ENCODE measurements around the gene DNAH7.
"Not testable (repeated sequence)": the region's sequence is repeated elsewhere in the genome, so short reads cannot be mapped to it uniquely, and the experiment has no call there.

DNAH7 gene

GRCh38 chr2:195959341-195959740 lies 109.3 kb downstream of the DNAH7 start:
- no peak for DNase-seq

GRCh38 chr2:195956725-195957124 lies 111.9 kb downstream of the DNAH7 start:
- DNase-seq = no peak

GRCh38 chr2:195945056-195945455 lies 123.6 kb downstream of the DNAH7 start:
- DNase-seq = no peak

GRCh38 chr2:195937176-195937575 lies 131.5 kb downstream of the DNAH7 start:
- no peak for DNase-seq

GRCh38 chr2:195934484-195934883 lies 134.2 kb downstream of the DNAH7 start:
- DNase-seq = no peak

GRCh38 chr2:195929531-195929930 lies 139.1 kb downstream of the DNAH7 start:
- DNase-seq = no peak

- no peak for DNase-seq
Measured at GRCh38 chr2:195925120-195925519, 143.5 kb downstream of the DNAH7 start.

GRCh38 chr2:195923889-195924288 lies 144.7 kb downstream of the DNAH7 start:
- DNase-seq = no peak

- not testable (repeated sequence) for DNase-seq
Measured at GRCh38 chr2:195917021-195917600, 151.5 kb downstream of the DNAH7 start.

GRCh38 chr2:195912079-195912478 lies 156.6 kb downstream of the DNAH7 start:
- DNase-seq = no peak

- DNase-seq = no peak
Measured at GRCh38 chr2:195910570-195910969, 158.1 kb downstream of the DNAH7 start.

- DNase-seq = no peak
Measured at GRCh38 chr2:195909926-195910325, 158.7 kb downstream of the DNAH7 start.

GRCh38 chr2:195907474-195907873 lies 161.2 kb downstream of the DNAH7 start:
- DNase-seq = no peak

GRCh38 chr2:195903956-195904355 lies 164.7 kb downstream of the DNAH7 start:
- DNase-seq = no peak

- no peak for DNase-seq
Measured at GRCh38 chr2:195902857-195903256, 165.8 kb downstream of the DNAH7 start.

GRCh38 chr2:195899226-195899625 lies 169.4 kb downstream of the DNAH7 start:
- DNase-seq = no peak

- no peak for DNase-seq
Measured at GRCh38 chr2:195898505-195899191, 170.0 kb downstream of the DNAH7 start.

GRCh38 chr2:195891081-195891480 lies 177.6 kb downstream of the DNAH7 start:
- no peak for DNase-seq

GRCh38 chr2:195879153-195879552 lies 189.5 kb downstream of the DNAH7 start:
- no peak for DNase-seq

GRCh38 chr2:195871326-195871725 lies 197.3 kb downstream of the DNAH7 start:
- no peak for DNase-seq

GRCh38 chr2:195864316-195864715 lies 204.3 kb downstream of the DNAH7 start:
- DNase-seq = no peak

GRCh38 chr2:195863564-195863963 lies 205.1 kb downstream of the DNAH7 start:
- DNase-seq = no peak

GRCh38 chr2:195863121-195863520 lies 205.5 kb downstream of the DNAH7 start:
- no peak for DNase-seq

- DNase-seq = no peak
Measured at GRCh38 chr2:195861821-195862220, 206.8 kb downstream of the DNAH7 start.

GRCh38 chr2:195859513-195859912 lies 209.1 kb downstream of the DNAH7 start:
- DNase-seq = no peak
